Stimulated activated naive B cell treated with anti-CD40 and anti-IgM and Interleukin-4, amounts not matched to agents 10 μg/mL and 1 μg/mL and 100 μg/mL, for 72 hours (primary cell): Measurements from ENCODE around the gene MMP11.
A peak's percentile ranks its signal among the peaks of the same experiment; 100 is the strongest.

Experiments
- ATAC-seq, 2 donors: fragments of 150-1000 bp; cut with Tn5 transposase; replicated peaks; 2 replicates each; pipeline ENCODE4 v1.10.0; 2021; ENCODE audit warnings: moderate library complexity in 1 of 2
- DNase-seq: peaks from one replicate; pipeline ENCODE4 v3.0.0; 2021
- H3K27ac Mint-ChIP-seq: one replicate; pipeline ENCODE4 v1.8.0; 2022; ENCODE audit warnings: mild to moderate bottlenecking, mixed read lengths
- H3K27me3 Mint-ChIP-seq, 2 donors: one replicate each; pipeline ENCODE4 v1.8.0; 2022; ENCODE audit warnings: mixed read lengths in 2 of 2
- H3K36me3 Mint-ChIP-seq, 2 donors: one replicate each; pipeline ENCODE4 v1.8.0; 2022; ENCODE audit warnings: mixed read lengths in 2 of 2, mild to moderate bottlenecking in 1 of 2
- H3K4me1 Mint-ChIP-seq, 2 donors: one replicate each; pipeline ENCODE4 v1.8.0; 2022; ENCODE audit warnings: mixed read lengths in 2 of 2, mild to moderate bottlenecking in 1 of 2
- H3K4me3 Mint-ChIP-seq, 2 donors: one replicate each; pipeline ENCODE4 v1.8.0; 2022; ENCODE audit warnings: mild to moderate bottlenecking in 2 of 2, mixed read lengths in 2 of 2, moderate library complexity in 1 of 2
- H3K9me3 Mint-ChIP-seq, 2 donors: one replicate each; pipeline ENCODE4 v1.8.0; 2022; ENCODE audit warnings: mixed read lengths in 2 of 2, mild to moderate bottlenecking in 1 of 2

Gene MMP11

GRCh38 chr22:23790819-23791737, 18.4 kb downstream of the MMP11 start:
- no peaks in the 10 kb centered on the region for H3K9me3 Mint-ChIP-seq

DNA sequence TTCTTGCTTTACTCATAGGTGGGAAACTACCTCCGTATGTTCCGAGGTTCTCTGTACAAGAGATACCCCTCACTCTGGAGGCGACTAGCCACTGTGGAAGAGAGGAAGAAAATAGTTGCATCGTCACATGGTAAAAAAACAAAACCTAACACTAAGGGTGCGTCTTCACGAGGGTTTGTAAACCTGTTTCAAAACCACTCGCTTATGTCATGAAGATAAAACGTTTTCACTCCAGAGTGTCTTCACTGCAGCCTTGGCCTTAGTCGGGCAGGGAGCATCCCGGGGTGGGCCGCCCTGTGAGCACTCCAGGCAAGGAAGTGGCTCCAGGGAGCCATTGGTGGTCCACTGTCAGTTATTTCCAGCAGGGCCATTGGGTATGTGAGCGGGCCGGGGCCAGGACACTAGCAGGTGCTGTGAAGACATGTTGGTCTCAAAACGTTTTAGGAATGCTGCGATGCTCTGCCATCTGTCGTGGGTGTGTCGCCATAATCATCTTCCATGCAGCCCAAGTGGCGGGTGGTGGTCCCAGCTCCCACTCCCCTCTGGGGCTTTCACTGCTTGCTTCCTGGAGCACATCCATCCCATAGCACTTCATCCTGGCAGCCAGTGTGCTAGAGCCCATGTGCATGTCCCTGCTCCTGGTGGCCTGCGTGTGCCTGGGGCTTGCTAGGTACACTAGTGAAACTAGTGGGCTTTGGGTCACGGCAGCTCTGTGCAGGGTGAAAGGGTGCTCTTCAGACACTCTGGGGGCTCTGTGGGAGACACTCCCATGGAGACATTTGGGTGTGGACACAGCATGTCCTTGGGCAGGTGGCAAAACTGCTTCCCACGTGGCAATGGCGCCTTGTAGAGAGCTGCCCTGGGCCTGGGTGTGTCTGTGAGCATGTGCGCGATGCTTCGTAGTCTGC, 19.3 kb downstream of the MMP11 start:
- no peak for DNase-seq
- Mint-ChIP-seq H3K36me3 (peaks cover 28 to 46% of the 10 kb centered on the region in 2 donors), H3K9me3 (no peaks in the 10 kb centered on the region), H3K4me3 (no peak overlapping the region), H3K4me1 (peaks cover 24 to 36% of the 10 kb centered on the region in 2 donors), H3K27me3 (no peaks in the 10 kb centered on the region), H3K27ac (no peak overlapping the region)
- ATAC-seq: no peak

More at GRCh38 chr22:23790819-23791737, 18.4 kb downstream of the MMP11 start:
- no peak overlapping the region for H3K4me3 Mint-ChIP-seq
- H3K4me1 Mint-ChIP-seq: peaks cover 20 to 44% of the 10 kb centered on the region in 2 donors
- peaks cover 21 to 38% of the 10 kb centered on the region in 2 donors for H3K36me3 Mint-ChIP-seq
- no peaks in the 10 kb centered on the region for H3K27me3 Mint-ChIP-seq
- H3K27ac Mint-ChIP-seq: no peak overlapping the region
- ATAC-seq (no peak), DNase-seq (no peak)

GRCh38 chr22:23793326-23793725, 20.7 kb downstream of the MMP11 start:
- peaks cover 32 to 53% of the 10 kb centered on the region in 2 donors for H3K36me3 Mint-ChIP-seq
- H3K27ac Mint-ChIP-seq: peak overlapping the region; percentile 63
- ATAC-seq: no peak

DNA sequence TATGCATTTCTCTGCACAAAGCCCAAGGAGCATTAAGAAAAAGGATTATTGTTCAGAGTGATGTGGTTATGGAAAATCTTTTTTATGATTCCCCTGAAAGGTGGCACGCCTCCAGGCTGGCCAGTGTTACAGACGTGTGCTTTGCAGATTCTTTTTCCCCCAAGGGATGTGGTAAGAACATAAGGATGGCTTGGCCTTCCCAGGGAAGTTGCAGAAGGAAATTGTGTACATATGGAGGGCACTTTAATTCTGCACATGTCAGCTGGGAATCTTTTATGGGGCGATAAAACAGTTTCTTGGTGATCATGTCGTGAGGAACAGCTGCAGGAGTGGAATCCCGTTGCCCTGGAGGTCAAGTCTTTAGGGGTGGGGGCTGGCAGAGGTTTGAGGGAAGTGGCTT, 23.8 kb downstream of the MMP11 start:
- Mint-ChIP-seq H3K27me3 (no peaks in the 10 kb centered on the region), H3K4me1 (peaks cover 36 to 48% of the 10 kb centered on the region in 2 donors), H3K9me3 (no peaks in the 10 kb centered on the region), H3K27ac (peak overlapping the region; percentile 67), H3K36me3 (peaks cover 47 to 66% of the 10 kb centered on the region in 2 donors), H3K4me3 (no peak overlapping the region)
- DNase-seq (no peak), ATAC-seq (no peak)

More at GRCh38 chr22:23793326-23793725, 20.7 kb downstream of the MMP11 start:
- Mint-ChIP-seq H3K27me3 (no peaks in the 10 kb centered on the region), H3K9me3 (no peaks in the 10 kb centered on the region), H3K4me3 (no peak overlapping the region), H3K4me1 (peaks cover 24 to 31% of the 10 kb centered on the region in 2 donors)
- DNase-seq: no peak

DNA sequence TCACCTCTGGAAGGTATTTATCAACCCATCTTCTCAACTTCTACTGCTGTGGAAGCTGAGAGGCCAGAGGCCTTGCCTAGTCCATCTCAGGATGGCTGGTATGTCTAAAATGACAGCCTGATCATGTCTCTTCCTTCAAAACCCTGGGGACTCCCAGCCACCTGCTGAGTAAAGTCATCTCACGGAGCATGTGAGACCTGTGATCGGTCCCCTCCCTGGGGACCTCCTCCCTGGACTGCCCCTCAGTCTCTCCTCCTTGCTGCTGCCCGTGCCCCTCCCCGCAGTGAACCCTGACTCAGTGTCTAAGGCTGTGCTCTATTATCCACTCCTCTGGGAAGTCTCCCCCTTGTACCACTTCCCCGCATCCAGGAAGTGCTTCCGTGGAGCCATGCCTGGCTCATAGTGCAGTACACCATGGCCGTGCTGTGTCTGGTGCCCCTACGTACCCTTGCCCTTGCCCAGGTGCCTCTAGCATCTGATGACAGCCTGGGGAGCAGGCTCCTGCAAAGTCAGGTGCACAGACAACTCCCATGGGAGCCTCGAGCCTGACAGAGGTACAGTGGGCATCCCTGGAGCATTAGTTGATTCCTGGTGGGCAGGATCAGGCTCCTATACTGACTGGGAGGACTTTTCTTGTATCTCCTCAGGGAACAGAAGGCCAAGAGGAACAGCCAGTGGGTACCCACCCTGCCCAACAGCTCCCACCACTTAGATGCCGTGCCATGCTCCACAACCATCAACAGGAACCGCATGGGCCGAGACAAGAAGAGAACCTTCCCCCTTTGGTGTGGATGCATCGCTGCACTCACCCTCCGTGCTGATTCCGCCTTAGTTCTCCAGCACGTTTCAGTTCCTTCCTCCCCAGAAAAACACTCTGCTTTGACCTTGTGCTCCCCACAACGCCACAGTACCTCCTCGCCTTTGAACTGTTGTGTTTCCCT, 27.9 kb downstream of the MMP11 start:
- H3K27ac Mint-ChIP-seq: peak overlapping the region; percentile 96
- H3K36me3 Mint-ChIP-seq: peaks cover 68 to 80% of the 10 kb centered on the region in 2 donors
- no peaks in the 10 kb centered on the region for H3K27me3 Mint-ChIP-seq
- H3K4me1 Mint-ChIP-seq: peaks cover 52 to 67% of the 10 kb centered on the region in 2 donors
- DNase-seq (peak; percentile 86), ATAC-seq (peak; percentile 83 to 85)
- H3K9me3 Mint-ChIP-seq: no peaks in the 10 kb centered on the region
- H3K4me3 Mint-ChIP-seq: peak overlapping the region; percentile 37 to 65

- H3K36me3 Mint-ChIP-seq: peaks cover 72 to 83% of the 10 kb centered on the region in 2 donors
Observed at GRCh38 chr22:23801238-23801821, 28.7 kb downstream of the MMP11 start.

GRCh38 chr22:23801886-23802377, 29.3 kb downstream of the MMP11 start:
- H3K4me3 Mint-ChIP-seq: peak overlapping the region; percentile 34 to 44
- H3K27ac Mint-ChIP-seq: peak overlapping the region; percentile 96
- no peaks in the 10 kb centered on the region for H3K27me3 Mint-ChIP-seq
- DNase-seq (no peak), ATAC-seq (no peak)
- no peaks in the 10 kb centered on the region for H3K9me3 Mint-ChIP-seq
- peaks cover 55 to 79% of the 10 kb centered on the region in 2 donors for H3K4me1 Mint-ChIP-seq
- peaks cover 71 to 81% of the 10 kb centered on the region in 2 donors for H3K36me3 Mint-ChIP-seq

More at GRCh38 chr22:23801238-23801821, 28.7 kb downstream of the MMP11 start:
- H3K27me3 Mint-ChIP-seq: no peaks in the 10 kb centered on the region
- H3K4me3 Mint-ChIP-seq: peak overlapping the region; percentile 23 to 34
- no peaks in the 10 kb centered on the region for H3K9me3 Mint-ChIP-seq
- ATAC-seq (peak; percentile 19 to 21), DNase-seq (no peak)
- H3K27ac Mint-ChIP-seq: peak overlapping the region; percentile 96
- H3K4me1 Mint-ChIP-seq: peaks cover 56 to 75% of the 10 kb centered on the region in 2 donors

DNA sequence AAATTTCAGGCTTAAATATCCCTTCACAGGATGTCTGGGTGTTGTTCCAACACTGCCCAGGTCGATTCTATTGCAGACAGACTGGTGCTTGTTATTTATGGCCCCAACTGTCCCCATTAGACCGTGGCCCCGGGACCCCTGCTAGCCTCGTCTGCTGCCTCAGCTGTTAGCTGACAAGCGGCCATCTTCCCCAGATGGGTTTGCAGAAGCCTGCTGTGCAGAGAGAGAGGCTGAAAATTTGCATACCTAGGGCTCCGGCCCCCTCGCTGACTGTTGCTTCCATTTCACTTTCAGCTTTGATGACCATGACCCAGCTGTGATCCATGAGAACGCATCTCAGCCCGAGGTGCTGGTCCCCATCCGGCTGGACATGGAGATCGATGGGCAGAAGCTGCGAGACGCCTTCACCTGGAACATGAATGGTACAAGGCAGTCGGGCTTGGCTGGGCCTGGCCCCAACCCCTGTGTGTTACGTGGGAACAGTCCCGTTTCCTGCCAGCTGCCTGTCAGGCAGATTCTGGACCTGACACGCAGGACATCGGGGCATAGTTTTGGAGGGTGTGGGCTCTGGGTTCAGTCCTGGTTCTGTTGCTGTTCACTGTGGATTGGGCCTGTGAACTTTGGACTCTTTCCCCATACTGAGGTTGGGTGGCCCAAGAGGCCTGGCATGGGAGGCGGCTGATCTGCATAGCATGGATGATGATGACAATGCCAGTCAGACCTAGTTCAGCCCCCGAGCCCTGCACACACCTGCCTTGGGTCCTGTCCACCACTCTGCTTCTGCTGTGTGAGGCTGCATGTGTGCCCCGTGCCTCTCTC, 30.6 kb downstream of the MMP11 start:
- H3K4me1 Mint-ChIP-seq: peaks cover 57 to 83% of the 10 kb centered on the region in 2 donors
- H3K9me3 Mint-ChIP-seq: no peaks in the 10 kb centered on the region
- DNase-seq (no peak), ATAC-seq (no peak)
- H3K4me3 Mint-ChIP-seq: peak overlapping the region; percentile 39 to 52
- peak overlapping the region; percentile 96 for H3K27ac Mint-ChIP-seq
- peaks cover 72 to 83% of the 10 kb centered on the region in 2 donors for H3K36me3 Mint-ChIP-seq
- H3K27me3 Mint-ChIP-seq: no peaks in the 10 kb centered on the region

- no peak for ATAC-seq
- Mint-ChIP-seq H3K27me3 (no peaks in the 10 kb centered on the region), H3K4me3 (peak overlapping the region in 1 of 2 donors; percentile 14), H3K27ac (peak overlapping the region; percentile 82), H3K4me1 (peaks cover 51 to 69% of the 10 kb centered on the region in 2 donors), H3K36me3 (peaks cover 61 to 71% of the 10 kb centered on the region in 2 donors), H3K9me3 (no peaks in the 10 kb centered on the region)
- DNase-seq: no peak
Observed at GRCh38 chr22:23804781-23805291, 32.2 kb downstream of the MMP11 start.

- H3K4me3 Mint-ChIP-seq: no peak overlapping the region
Observed at GRCh38 chr22:23806837-23807236, 34.2 kb downstream of the MMP11 start.

GRCh38 chr22:23812378-23812777, 39.7 kb downstream of the MMP11 start:
- Mint-ChIP-seq H3K4me3 (no peak overlapping the region), H3K27ac (no peak overlapping the region), H3K27me3 (no peaks in the 10 kb centered on the region), H3K36me3 (peaks cover 42 to 52% of the 10 kb centered on the region in 2 donors), H3K4me1 (peaks cover 18 to 29% of the 10 kb centered on the region in 2 donors), H3K9me3 (no peaks in the 10 kb centered on the region)
- no peak for ATAC-seq
- DNase-seq: no peak

More at GRCh38 chr22:23806837-23807236, 34.2 kb downstream of the MMP11 start:
- Mint-ChIP-seq H3K27ac (no peak overlapping the region), H3K27me3 (no peaks in the 10 kb centered on the region), H3K4me1 (peaks cover 38 to 64% of the 10 kb centered on the region in 2 donors), H3K36me3 (peaks cover 59 to 66% of the 10 kb centered on the region in 2 donors), H3K9me3 (no peaks in the 10 kb centered on the region)
- no peak for DNase-seq
- peak; percentile 58 to 62 for ATAC-seq

- peak overlapping the region; percentile 56 for H3K27ac Mint-ChIP-seq
- no peaks in the 10 kb centered on the region for H3K9me3 Mint-ChIP-seq
- peaks cover 60 to 71% of the 10 kb centered on the region in 2 donors for H3K36me3 Mint-ChIP-seq
- no peak for DNase-seq
- H3K4me1 Mint-ChIP-seq: peaks cover 40 to 50% of the 10 kb centered on the region in 2 donors
- no peaks in the 10 kb centered on the region for H3K27me3 Mint-ChIP-seq
- H3K4me3 Mint-ChIP-seq: no peak overlapping the region
- ATAC-seq: no peak
Observed at GRCh38 chr22:23815541-23816155, 43.0 kb downstream of the MMP11 start.
